Measurements from ENCODE around the gene ADAT1. TPM values are rescaled to one million over a fixed set of nuclear protein-coding genes. Genes with fewer than 3 reads are reported as not detected.
A peak's percentile ranks its signal among the peaks of the same experiment; 100 is the strongest.

ADAT1 gene
- total and polyA plus RNA-seq, 2 of the 13 experiments (the other 11 are each of a cell fraction or from before 2014, with no cell fraction given), result 18.4 to 40.8 TPM

DNA sequence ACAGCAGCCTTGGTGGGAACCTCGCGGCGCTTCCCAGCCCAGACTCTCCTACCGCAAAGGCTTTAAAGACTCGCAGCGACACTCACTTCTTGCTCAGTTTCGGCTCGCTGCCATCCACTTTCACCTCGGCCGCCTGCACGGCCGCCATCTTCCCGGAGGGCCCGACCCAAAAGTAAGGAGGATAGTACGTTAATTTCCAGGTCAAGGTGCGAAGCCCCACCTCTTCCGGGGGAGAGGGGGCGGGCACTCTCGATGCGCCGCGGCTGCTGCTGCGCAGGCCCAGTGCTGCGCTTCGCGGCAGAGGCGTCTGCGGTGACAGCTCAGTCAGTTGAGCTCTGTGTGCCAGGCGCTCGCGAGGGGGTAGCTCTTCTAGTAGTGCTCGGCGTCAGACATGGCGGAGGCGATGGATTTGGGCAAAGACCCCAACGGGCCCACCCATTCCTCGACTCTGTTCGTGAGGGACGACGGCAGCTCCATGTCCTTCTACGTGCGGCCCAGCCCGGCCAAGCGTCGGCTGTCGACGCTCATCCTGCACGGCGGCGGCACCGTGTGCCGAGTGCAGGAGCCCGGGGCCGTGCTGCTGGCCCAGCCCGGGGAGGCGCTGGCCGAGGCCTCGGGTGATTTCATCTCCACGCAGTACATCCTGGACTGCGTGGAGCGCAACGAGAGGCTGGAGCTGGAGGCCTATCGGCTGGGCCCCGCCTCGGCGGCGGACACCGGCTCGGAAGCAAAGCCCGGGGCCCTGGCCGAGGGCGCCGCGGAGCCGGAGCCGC is 24.6 kb upstream of the ADAT1 start, which contains the start of the genes KARS1 and TERF2IP (continued):
- TF ChIP-seq, protein P1, sequence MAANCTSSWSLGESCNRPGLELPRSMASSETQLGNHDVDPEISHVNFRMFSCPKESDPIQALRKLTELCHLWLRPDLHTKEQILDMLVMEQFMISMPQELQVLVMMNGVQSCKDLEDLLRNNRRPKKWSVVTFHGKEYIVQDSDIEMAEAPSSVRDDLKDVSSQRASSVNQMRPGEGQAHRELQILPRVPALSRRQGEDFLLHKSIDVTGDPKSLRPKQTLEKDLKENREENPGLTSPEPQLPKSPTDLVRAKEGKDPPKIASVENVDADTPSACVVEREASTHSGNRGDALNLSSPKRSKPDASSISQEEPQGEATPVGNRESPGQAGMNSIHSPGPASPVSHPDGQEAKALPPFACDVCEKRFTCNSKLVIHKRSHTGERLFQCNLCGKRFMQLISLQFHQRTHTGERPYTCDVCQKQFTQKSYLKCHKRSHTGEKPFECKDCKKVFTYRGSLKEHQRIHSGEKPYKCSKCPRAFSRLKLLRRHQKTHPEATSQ (CRISPR knock-in tag; IDR thresholded peaks at IDR 0.05; ENCODE audit: borderline replicate concordance), result no peak
- TF ChIP-seq RARA (CRISPR knock-in tag; IDR thresholded peaks at IDR 0.05) (no peak), ATM (IDR thresholded peaks at IDR 0.05; ENCODE audit: borderline replicate concordance) (no peak), ZNF3 (CRISPR knock-in tag; IDR thresholded peaks at IDR 0.05) (peak; percentile 44; the same call in 1 of the 2 replicates), XBP1 (CRISPR knock-in tag; IDR thresholded peaks at IDR 0.05) (peak; percentile 17; the same call in 1 of the 2 replicates), DNMT3B (CRISPR knock-in tag; conservative IDR thresholded peaks at IDR 0.05) (peak; percentile 94), DRAP1 (CRISPR knock-in tag; IDR thresholded peaks at IDR 0.05) (peak; percentile 91), MED13 (CRISPR knock-in tag; IDR thresholded peaks at IDR 0.05) (peak; percentile 62; the same call in 1 of the 2 replicates), ZC3H13 (CRISPR knock-in tag; IDR thresholded peaks at IDR 0.05) (no peak), ZNF850 (CRISPR knock-in tag; conservative IDR thresholded peaks at IDR 0.05) (no peak), PREB (CRISPR knock-in tag; IDR thresholded peaks at IDR 0.05) (no peak), ZNF564 (CRISPR knock-in tag; IDR thresholded peaks at IDR 0.05) (0 out of 2 replicates have a peak, but pooled peaks have one; percentile 56), ZSCAN31 (CRISPR knock-in tag; IDR thresholded peaks at IDR 0.05; ENCODE audit: low read depth) (peak; percentile 86; the same call in 1 of the 2 replicates), SYNCRIP (IDR thresholded peaks at IDR 0.05; ENCODE audit: insufficient read depth, low read depth, low read length) (no peak), ZZZ3 (CRISPR knock-in tag; IDR thresholded peaks at IDR 0.05; ENCODE audit: borderline replicate concordance) (no peak), SRY (CRISPR knock-in tag; IDR thresholded peaks at IDR 0.05) (peak; percentile 78), FOXP1 (IDR thresholded peaks at IDR 0.05) (no peak), FOXP1 (CRISPR knock-in tag; IDR thresholded peaks at IDR 0.05) (no peak), CBFB (CRISPR knock-in tag; IDR thresholded peaks at IDR 0.05) (peak; percentile 80), ZNF350 (CRISPR knock-in tag; IDR thresholded peaks at IDR 0.05; ENCODE audit: borderline replicate concordance, low read depth) (peak; percentile 95), MATR3 (CRISPR knock-in tag; IDR thresholded peaks at IDR 0.05) (no peak), ZNF331 (CRISPR knock-in tag; IDR thresholded peaks at IDR 0.05) (peak; percentile 31; the same call in 1 of the 2 replicates), TCF7L2 (IDR thresholded peaks at IDR 0.05; ENCODE audit: low read depth, low read length) (no peak)
- TF ChIP-seq, protein P2, sequence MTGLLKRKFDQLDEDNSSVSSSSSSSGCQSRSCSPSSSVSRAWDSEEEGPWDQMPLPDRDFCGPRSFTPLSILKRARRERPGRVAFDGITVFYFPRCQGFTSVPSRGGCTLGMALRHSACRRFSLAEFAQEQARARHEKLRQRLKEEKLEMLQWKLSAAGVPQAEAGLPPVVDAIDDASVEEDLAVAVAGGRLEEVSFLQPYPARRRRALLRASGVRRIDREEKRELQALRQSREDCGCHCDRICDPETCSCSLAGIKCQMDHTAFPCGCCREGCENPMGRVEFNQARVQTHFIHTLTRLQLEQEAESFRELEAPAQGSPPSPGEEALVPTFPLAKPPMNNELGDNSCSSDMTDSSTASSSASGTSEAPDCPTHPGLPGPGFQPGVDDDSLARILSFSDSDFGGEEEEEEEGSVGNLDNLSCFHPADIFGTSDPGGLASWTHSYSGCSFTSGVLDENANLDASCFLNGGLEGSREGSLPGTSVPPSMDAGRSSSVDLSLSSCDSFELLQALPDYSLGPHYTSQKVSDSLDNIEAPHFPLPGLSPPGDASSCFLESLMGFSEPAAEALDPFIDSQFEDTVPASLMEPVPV (CRISPR knock-in tag; IDR thresholded peaks at IDR 0.05), result no peak
- TF ChIP-seq, protein P3, sequence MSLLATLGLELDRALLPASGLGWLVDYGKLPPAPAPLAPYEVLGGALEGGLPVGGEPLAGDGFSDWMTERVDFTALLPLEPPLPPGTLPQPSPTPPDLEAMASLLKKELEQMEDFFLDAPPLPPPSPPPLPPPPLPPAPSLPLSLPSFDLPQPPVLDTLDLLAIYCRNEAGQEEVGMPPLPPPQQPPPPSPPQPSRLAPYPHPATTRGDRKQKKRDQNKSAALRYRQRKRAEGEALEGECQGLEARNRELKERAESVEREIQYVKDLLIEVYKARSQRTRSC (CRISPR knock-in tag; IDR thresholded peaks at IDR 0.05; ENCODE audit: low read depth), result no peak
- TF ChIP-seq, protein P4, sequence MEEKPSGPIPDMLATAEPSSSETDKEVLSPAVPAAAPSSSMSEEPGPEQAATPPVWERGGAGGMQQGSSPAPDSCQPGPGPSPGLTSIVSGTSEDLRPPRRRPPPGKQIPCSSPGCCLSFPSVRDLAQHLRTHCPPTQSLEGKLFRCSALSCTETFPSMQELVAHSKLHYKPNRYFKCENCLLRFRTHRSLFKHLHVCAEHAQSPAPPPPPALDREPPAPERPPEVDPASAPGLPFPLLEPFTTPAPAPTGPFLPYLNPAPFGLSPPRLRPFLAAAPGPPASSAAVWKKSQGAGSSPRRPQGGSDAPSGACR (CRISPR knock-in tag; IDR thresholded peaks at IDR 0.05), result peak; percentile 69; the same call in 1 of the 2 replicates
